ENCODE measurements around the gene MTMR2. TPM values are rescaled to one million over a fixed set of nuclear protein-coding genes. Genes with fewer than 3 reads are reported as not detected.

The MTMR2 gene
- total and polyA plus RNA-seq, 2 of the 13 experiments (the other 11 are each of a cell fraction or from before 2014, with no cell fraction given) = 12.7 to 22.3 TPM

- no peak for TF ChIP-seq ZBTB49 (CRISPR knock-in tag; IDR thresholded peaks at IDR 0.05; ENCODE audit: borderline replicate concordance)
- TF ChIP-seq ZNF879 (CRISPR knock-in tag; IDR thresholded peaks at IDR 0.05) = no peak
- no peak for TF ChIP-seq ARNT (IDR thresholded peaks at IDR 0.05)
- TF ChIP-seq ZUFSP (CRISPR knock-in tag; IDR thresholded peaks at IDR 0.05; ENCODE audit: borderline replicate concordance) = no peak
- TF ChIP-seq ZNF670 (CRISPR knock-in tag; IDR thresholded peaks at IDR 0.05; ENCODE audit: borderline replicate concordance) = peak; percentile 54; the same call in 1 of the 2 replicates
- no peak for TF ChIP-seq TEF (CRISPR knock-in tag; IDR thresholded peaks at IDR 0.05)
- peak; percentile 9 for TF ChIP-seq ZEB1 (IDR thresholded peaks at IDR 0.05; ENCODE audit: insufficient replicate concordance, low read depth)
- TF ChIP-seq PAX8 (CRISPR knock-in tag; IDR thresholded peaks at IDR 0.05; ENCODE audit: borderline replicate concordance) = no peak
- TF ChIP-seq ZFP37 (CRISPR knock-in tag; IDR thresholded peaks at IDR 0.05; ENCODE audit: borderline replicate concordance) = no peak; the same call in 1 of the 2 replicates
- no peak for TF ChIP-seq PAWR (CRISPR knock-in tag; IDR thresholded peaks at IDR 0.05; ENCODE audit: borderline replicate concordance)
- no peak for TF ChIP-seq ZBTB39 (CRISPR knock-in tag; IDR thresholded peaks at IDR 0.05)
- TF ChIP-seq NONO (IDR thresholded peaks at IDR 0.05) = no peak
- peak; percentile 98 for TF ChIP-seq NONO (CRISPR knock-in tag; conservative IDR thresholded peaks at IDR 0.05)
- no peak for TF ChIP-seq U2AF1 (optimal IDR thresholded peaks at IDR 0.05; ENCODE audit: low read depth, low read length)
- TF ChIP-seq ZNF605 (CRISPR knock-in tag; IDR thresholded peaks at IDR 0.05) = no peak; the same call in 1 of the 2 replicates
- peak; percentile 77; the same call in 1 of the 2 replicates for TF ChIP-seq ZNF792 (CRISPR knock-in tag; IDR thresholded peaks at IDR 0.05)
- TF ChIP-seq MNT (IDR thresholded peaks at IDR 0.05) = peak; percentile 40
- TF ChIP-seq CC2D1A (CRISPR knock-in tag; IDR thresholded peaks at IDR 0.05) = no peak
- no peak for TF ChIP-seq ZNF101 (CRISPR knock-in tag; IDR thresholded peaks at IDR 0.05; ENCODE audit: borderline replicate concordance, low read depth)
- TF ChIP-seq ZNF446 (CRISPR knock-in tag; IDR thresholded peaks at IDR 0.05) = no peak; the same call in 1 of the 2 replicates
Measured at GRCh38 chr11:95789506-95790122, 134.3 kb downstream of the MTMR2 start, which contains the start of gene FAM76B (continued).

Data from HepG2 (cell line).